ENCODE results near the gene OR13D1. TPM values are rescaled to one million over a fixed set of nuclear protein-coding genes. Genes with fewer than 3 reads are reported as not detected.
"Not testable (repeated sequence)": the region's sequence is repeated elsewhere in the genome, so short reads cannot be mapped to it uniquely, and the experiment has no call there.

Gene OR13D1
- total and polyA plus RNA-seq, 9 of the 15 experiments (the other 6 are each of a cell fraction or from before 2014, with no cell fraction given) = not detected

- TF ChIP-seq, protein P1, sequence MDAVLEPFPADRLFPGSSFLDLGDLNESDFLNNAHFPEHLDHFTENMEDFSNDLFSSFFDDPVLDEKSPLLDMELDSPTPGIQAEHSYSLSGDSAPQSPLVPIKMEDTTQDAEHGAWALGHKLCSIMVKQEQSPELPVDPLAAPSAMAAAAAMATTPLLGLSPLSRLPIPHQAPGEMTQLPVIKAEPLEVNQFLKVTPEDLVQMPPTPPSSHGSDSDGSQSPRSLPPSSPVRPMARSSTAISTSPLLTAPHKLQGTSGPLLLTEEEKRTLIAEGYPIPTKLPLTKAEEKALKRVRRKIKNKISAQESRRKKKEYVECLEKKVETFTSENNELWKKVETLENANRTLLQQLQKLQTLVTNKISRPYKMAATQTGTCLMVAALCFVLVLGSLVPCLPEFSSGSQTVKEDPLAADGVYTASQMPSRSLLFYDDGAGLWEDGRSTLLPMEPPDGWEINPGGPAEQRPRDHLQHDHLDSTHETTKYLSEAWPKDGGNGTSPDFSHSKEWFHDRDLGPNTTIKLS (IDR thresholded peaks at IDR 0.05; ENCODE audit: borderline replicate concordance, low read depth) = no peak
- TF ChIP-seq GABPB1 (CRISPR knock-in tag; IDR thresholded peaks at IDR 0.05) = no peak
Measured at GRCh38 chr9:104700306-104700705, 6.0 kb downstream of the OR13D1 start (continued).

- H3K27me3 ChIP-seq (ENCODE audit: control insufficient read depth in 2 of 2, insufficient read depth in 2 of 2, low read length in 2 of 2); CTCF ChIA-PET (ENCODE audit: low intra/inter-chr PET ratio); H3K4me2 ChIP-seq (ENCODE audit: insufficient read depth, low read length); intact Hi-C loops (cut with micrococcal nuclease); H3K36me3 ChIP-seq (ENCODE audit: control insufficient read depth, insufficient read depth, low read length); H3K9me3 ChIP-seq (replicated peaks; ENCODE audit: control insufficient read depth, insufficient read depth, low read depth, low read length); H3K27ac ChIP-seq (ENCODE audit: extremely low read depth, low read depth, low read length); H2AFZ ChIP-seq (ENCODE audit: low read depth, low read length); POLR2A ChIA-PET; in situ Hi-C loops (cut with MboI); H4K20me1 ChIP-seq (replicated peaks; ENCODE audit: control insufficient read depth, insufficient read depth, low read length); H3K9me1 ChIP-seq (ENCODE audit: control insufficient read depth, insufficient read depth, low read length); H3K4me3 ChIP-seq; H3K9ac ChIP-seq (ENCODE audit: insufficient read depth in 1 of 2, low read depth in 2 of 2, low read length in 2 of 2); FAIRE-seq; H3K79me2 ChIP-seq (ENCODE audit: control insufficient read depth, insufficient read depth, low read length); BruUV-seq (replicated peaks); H3K4me1 ChIP-seq (replicated peaks in 1 of 2; ENCODE audit: control insufficient read depth in 2 of 2, insufficient read depth in 2 of 2, low read length in 2 of 2); ATAC-seq; DNase-seq (ENCODE audit: extremely low read depth in 1 of 4, low spot score in 3 of 4); TF ChIP-seq CEBPG (CRISPR knock-in tag; IDR thresholded peaks at IDR 0.05): not testable (repeated sequence)
- TF ChIP-seq, protein P2, sequence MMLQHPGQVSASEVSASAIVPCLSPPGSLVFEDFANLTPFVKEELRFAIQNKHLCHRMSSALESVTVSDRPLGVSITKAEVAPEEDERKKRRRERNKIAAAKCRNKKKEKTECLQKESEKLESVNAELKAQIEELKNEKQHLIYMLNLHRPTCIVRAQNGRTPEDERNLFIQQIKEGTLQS (IDR thresholded peaks at IDR 0.05) = 0 out of 2 replicates have a peak, but pooled peaks have one; percentile 54
- TF ChIP-seq, protein P2 (CRISPR knock-in tag; conservative IDR thresholded peaks at IDR 0.05) = not testable (repeated sequence)
- peak; percentile 36 to 73; a peak in 2 of 4 replicates for TF ChIP-seq CEBPG (tag; conservative IDR thresholded peaks at IDR 0.05 in 1 of 2, IDR thresholded peaks at IDR 0.05 in 1 of 2)
- WGBS (ENCODE audit: insufficient coverage, low coverage, missing lambda C conversion rate) = 0% methylated on average over 1 of the region's 1 CpG
Measured at GRCh38 chr9:104708737-104709136, 14.4 kb downstream of the OR13D1 start.
